KMS-11 (cell line): Measurements from ENCODE around the gene IGHMBP2.

Experiments
- H2AFZ ChIP-seq: fragments of 200-600 bp; sonication (generic); 2 replicates; pipeline ENCODE4 v1.6.1; 2016; ENCODE audit warnings: antibody characterized with exemption, mixed run types, low read depth
- H3K27ac ChIP-seq: fragments of 200-600 bp; sonication (generic); 2 replicates; pipeline ENCODE4 v1.6.1; 2016; ENCODE audit warnings: mild to moderate bottlenecking, mixed run types
- H3K27me3 ChIP-seq: fragments of 200-600 bp; sonication (generic); 2 replicates; pipeline ENCODE4 v1.6.1; 2017; ENCODE audit warnings: mild to moderate bottlenecking, low read depth, mixed run types, moderate library complexity; ENCODE audit not compliant: insufficient read depth
- H3K36me3 ChIP-seq: fragments of 200-600 bp; sonication (generic); 2 replicates; pipeline ENCODE4 v1.6.1; 2017; ENCODE audit warnings: mild to moderate bottlenecking, mixed run types; ENCODE audit not compliant: insufficient read depth
- H3K4me1 ChIP-seq: fragments of 200-600 bp; sonication (generic); 2 replicates; pipeline ENCODE4 v1.6.1; 2016; ENCODE audit warnings: mild to moderate bottlenecking, low read depth, mixed run types; ENCODE audit not compliant: poor library complexity, severe bottlenecking
- H3K4me2 ChIP-seq: fragments of 200-600 bp; sonication (generic); 2 replicates; pipeline ENCODE4 v1.7.0; 2016; ENCODE audit warnings: mild to moderate bottlenecking, mixed run types
- H3K4me3 ChIP-seq: fragments of 200-600 bp; sonication (generic); IDR thresholded peaks from 2 replicates; pipeline ENCODE4 v1.6.1; 2017; ENCODE audit warnings: low read depth, low read length, mixed read lengths; ENCODE audit not compliant: insufficient read depth
- H3K79me2 ChIP-seq: fragments of 200-600 bp; sonication (generic); 2 replicates; pipeline ENCODE4 v1.6.1; 2016; ENCODE audit warnings: low read depth, mixed run types; ENCODE audit not compliant: insufficient read depth
- H3K9ac ChIP-seq: fragments of 200-600 bp; sonication (generic); 2 replicates; pipeline ENCODE4 v1.6.1; 2016; ENCODE audit warnings: mild to moderate bottlenecking, mixed run types
- H4K20me1 ChIP-seq: fragments of 200-600 bp; sonication (generic); 2 replicates; pipeline ENCODE4 v1.6.1; 2016; ENCODE audit warnings: mild to moderate bottlenecking, mixed run types; ENCODE audit not compliant: insufficient read depth
- TF ChIP-seq, protein P1 (sequence below): fragments of 200-600 bp; sonication (generic); conservative IDR thresholded peaks from 2 replicates; pipeline ENCODE4 v1.6.1; 2017; ENCODE audit warnings: low read depth, mild to moderate bottlenecking, antibody characterized with exemption, low read length, moderate library complexity, mixed read lengths

IGHMBP2 gene

DNA sequence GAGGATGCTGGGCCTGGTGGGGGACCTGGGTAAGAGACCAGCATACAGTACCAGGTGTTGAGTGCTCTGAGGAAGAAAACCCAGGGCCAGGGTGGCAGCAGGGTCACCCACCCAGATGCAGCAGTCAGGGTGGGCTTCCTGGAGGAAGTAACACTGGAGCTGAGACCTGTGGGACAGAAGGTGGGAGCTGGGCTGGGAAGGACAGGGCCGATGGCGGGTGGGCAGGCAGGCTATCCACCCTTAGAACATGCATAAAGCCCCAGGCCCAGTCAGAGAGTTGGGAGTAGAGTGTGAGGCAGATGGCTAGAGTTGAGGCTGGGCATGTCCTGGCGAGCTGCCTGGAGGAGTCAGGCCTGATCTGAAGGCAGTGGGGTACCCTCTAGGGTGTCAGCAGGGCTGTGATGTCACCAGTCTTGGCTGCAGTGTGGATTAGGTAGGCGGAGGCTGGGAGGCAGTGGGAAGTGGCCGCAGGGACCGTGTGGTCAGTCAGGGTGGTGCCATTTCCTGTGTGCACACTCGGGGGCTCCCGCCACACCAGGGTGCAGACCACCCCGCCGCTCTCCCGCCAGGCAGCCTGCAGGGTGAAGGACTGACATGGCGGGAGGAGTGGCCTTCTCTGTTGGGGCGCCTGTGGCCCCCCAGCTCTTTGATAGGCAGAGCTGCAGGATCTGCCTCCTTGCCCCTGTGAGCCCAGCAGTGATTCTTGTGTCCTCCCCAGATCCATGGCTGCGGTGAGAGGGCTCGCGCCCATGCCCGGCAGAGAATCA, 35.3 kb downstream of the IGHMBP2 start:
- Histone ChIP-seq H3K27me3 (no peaks in the 10 kb centered on the region), H3K4me1 (no peaks in the 10 kb centered on the region), H3K79me2 (no peaks in the 10 kb centered on the region), H3K4me3 (no peak overlapping the region), H3K9ac (no peak overlapping the region), H2AFZ (no peak overlapping the region), H3K36me3 (no peaks in the 10 kb centered on the region; the same call in 1 of the 2 replicates), H3K27ac (no peak overlapping the region), H3K4me2 (no peak overlapping the region), H4K20me1 (no peaks in the 10 kb centered on the region)
- TF ChIP-seq, protein P1, sequence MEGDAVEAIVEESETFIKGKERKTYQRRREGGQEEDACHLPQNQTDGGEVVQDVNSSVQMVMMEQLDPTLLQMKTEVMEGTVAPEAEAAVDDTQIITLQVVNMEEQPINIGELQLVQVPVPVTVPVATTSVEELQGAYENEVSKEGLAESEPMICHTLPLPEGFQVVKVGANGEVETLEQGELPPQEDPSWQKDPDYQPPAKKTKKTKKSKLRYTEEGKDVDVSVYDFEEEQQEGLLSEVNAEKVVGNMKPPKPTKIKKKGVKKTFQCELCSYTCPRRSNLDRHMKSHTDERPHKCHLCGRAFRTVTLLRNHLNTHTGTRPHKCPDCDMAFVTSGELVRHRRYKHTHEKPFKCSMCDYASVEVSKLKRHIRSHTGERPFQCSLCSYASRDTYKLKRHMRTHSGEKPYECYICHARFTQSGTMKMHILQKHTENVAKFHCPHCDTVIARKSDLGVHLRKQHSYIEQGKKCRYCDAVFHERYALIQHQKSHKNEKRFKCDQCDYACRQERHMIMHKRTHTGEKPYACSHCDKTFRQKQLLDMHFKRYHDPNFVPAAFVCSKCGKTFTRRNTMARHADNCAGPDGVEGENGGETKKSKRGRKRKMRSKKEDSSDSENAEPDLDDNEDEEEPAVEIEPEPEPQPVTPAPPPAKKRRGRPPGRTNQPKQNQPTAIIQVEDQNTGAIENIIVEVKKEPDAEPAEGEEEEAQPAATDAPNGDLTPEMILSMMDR = no peak

DNA sequence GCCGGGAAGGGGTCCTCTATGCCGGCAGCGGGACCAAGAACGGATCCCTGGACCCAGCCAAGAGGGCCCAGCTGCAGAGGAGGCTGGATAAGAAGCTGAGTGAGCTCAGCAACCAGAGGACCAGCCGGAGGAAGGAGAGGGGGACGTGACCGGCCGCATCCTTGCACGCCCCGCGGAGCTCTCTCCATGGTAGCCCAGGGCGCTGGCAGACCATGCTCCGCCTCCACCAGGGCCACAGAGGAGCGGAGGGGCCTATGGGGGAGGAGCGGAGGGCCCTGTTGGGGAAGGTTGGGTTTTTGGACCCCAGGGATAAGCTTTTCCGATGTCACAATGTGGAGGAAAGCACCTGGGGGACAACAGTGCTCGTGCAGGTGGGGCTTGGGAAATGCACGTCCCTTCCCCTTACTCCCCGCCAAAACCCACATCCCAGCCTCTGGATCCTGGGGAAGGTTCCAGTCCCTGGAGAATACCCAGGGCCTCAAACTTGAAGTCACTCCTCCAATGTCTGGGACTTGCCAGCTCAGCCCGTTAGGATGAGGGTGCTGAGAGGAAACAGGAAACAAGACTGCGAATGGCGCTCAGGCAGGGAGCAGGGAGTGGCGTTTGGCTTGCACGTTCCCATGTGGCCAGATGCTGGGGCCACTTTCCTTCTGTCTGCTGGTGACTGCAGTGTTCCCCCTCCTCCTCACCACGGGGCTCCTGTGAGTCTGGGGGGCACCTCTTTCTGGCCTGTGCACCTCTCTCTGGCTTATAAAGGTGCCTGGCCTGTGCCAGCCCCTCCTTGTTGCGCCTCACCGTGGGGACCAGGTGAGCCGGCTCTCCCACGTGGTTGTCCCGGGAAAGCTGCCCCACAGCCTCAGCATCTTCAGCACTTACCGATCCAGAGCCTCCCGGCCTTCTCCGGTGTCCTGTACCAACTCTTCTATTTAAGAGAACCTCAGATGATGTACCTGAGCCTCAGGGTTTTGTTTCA, 36.2 kb downstream of the IGHMBP2 start:
- Histone ChIP-seq H3K27me3 (no peaks in the 10 kb centered on the region), H3K79me2 (no peaks in the 10 kb centered on the region), H3K4me2 (no peak overlapping the region), H4K20me1 (no peaks in the 10 kb centered on the region), H2AFZ (no peak overlapping the region), H3K4me3 (no peak overlapping the region), H3K4me1 (no peaks in the 10 kb centered on the region), H3K9ac (no peak overlapping the region), H3K27ac (no peak overlapping the region), H3K36me3 (no peaks in the 10 kb centered on the region; the same call in 1 of the 2 replicates)
- TF ChIP-seq, protein P1 = no peak

DNA sequence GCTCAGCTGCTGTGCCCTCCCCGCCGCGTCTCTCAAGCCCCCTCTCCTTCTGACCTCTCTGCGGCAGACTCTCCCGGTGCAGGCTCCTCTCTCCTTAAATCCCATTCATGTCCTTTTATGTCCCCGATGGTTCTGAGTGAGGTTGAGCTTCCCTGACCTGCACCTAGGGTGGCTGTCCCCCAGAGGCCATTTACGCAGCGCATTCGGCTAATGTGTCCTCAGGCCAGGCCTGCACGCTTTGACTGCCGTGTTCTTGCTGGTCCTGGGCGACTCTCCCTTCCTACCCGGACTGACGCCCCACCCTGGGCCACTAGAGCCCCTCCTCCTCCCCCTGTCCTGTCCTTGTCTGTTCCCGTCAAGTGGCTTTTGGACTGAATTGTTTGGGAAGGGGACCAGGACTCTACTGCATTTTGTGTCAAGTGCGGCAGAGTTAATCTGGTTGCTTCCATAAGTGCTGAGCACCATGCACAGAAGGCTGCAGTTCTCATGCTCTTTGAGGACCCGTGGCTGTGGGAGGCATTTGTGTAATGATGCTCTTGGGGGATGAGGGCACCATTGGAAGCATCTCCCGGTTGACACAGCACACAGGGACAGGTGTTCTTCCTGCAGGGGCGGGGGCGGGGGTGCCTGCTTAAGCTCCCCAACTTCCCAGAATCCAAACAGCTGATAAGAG, 37.1 kb downstream of the IGHMBP2 start:
- Histone ChIP-seq H3K4me1 (no peaks in the 10 kb centered on the region), H3K4me3 (no peak overlapping the region), H4K20me1 (no peaks in the 10 kb centered on the region), H2AFZ (no peak overlapping the region), H3K27ac (no peak overlapping the region), H3K36me3 (no peaks in the 10 kb centered on the region; the same call in 1 of the 2 replicates), H3K4me2 (no peak overlapping the region), H3K79me2 (no peaks in the 10 kb centered on the region), H3K9ac (no peak overlapping the region), H3K27me3 (no peaks in the 10 kb centered on the region)
- TF ChIP-seq, protein P1 = no peak

DNA sequence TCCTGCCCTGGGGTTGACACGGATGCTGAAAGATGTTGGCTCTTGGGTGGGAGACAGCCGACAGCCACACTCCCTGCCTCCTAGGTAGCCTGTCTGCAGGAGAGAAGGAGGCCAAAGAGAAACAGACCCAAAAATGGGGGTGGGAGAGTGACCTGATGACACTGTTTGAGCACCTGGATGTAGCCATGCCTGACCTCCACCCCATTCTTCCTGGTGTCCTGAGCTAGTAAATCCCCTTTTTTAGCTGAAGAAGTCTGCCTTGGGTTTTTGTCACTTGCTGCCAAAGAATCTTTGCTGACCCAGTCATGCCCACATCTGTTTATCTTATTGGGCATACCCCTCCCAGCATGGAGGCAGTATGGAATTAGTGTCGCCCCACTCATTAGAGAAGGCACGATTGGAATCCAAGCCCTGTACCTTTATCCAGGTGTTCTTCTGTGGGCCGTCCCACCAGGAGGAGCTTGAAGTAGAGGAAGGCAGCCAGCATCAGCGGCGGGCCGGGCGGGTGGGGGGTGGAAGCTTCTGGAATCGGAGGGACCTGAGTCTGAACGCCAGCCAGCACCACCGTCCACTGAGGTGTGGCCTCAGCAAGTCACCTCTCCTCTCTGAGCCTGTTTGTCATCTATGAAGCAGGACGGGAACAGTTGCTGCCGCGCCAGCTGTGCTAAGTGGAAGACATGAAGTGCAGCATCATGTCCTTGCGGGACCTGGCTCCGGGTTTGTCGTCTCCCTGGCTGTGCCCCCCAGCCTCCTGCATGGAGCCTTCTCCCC, 37.8 kb downstream of the IGHMBP2 start:
- no peak overlapping the region for H3K27ac ChIP-seq

More for the DNA sequence above, 37.8 kb downstream of the IGHMBP2 start:
- TF ChIP-seq, protein P1 = no peak
- no peaks in the 10 kb centered on the region for H3K27me3 ChIP-seq
- no peak overlapping the region for H3K4me2 ChIP-seq
- H3K4me3 ChIP-seq = no peak overlapping the region
- no peaks in the 10 kb centered on the region for H3K4me1 ChIP-seq
- H3K79me2 ChIP-seq = no peaks in the 10 kb centered on the region
- no peak overlapping the region for H3K9ac ChIP-seq
- H2AFZ ChIP-seq = no peak overlapping the region
- H3K36me3 ChIP-seq = no peaks in the 10 kb centered on the region
- H4K20me1 ChIP-seq = no peaks in the 10 kb centered on the region
